GM12878 (cell line): Measurements from ENCODE around the gene OR11H7. TPM values are rescaled to one million over a fixed set of nuclear protein-coding genes. Genes with fewer than 3 reads are reported as not detected.

Experiments used
- ATAC-seq: fragments of 200-7000 bp; cut with Tn5 transposase; 3 replicates; pipeline ENCODE4 v1.9.1; 2020; ENCODE audit warnings: mild to moderate bottlenecking, moderate library complexity
- BruUV-seq: library from RNA; stranded (reverse); fragments of 400-500 nt; replicated peaks from 2 replicates; lab custom pipeline; 2021; lab: Mats Ljungman, UMichigan
- CTCF ChIA-PET: fragments of 300-600 bp; sonication (Branson Sonifier 250); formaldehyde crosslinking; extraction: SDS; loops from one replicate; lab custom pipeline; 2021; ENCODE audit warnings: inconsistent platforms; lab: Yijun Ruan, JAX
- POLR2A ChIA-PET: fragments of 350-600 bp; formaldehyde crosslinking; extraction: SDS; loops from one replicate; lab custom pipeline; 2021; ENCODE audit warnings: inconsistent platforms; lab: Charles Lee
- RAD21 ChIA-PET: fragments of 300-600 bp; sonication (Branson Sonifier 250); formaldehyde crosslinking; loops from one replicate; lab custom pipeline; 2023; ENCODE audit warnings: antibody characterized with exemption; ENCODE audit not compliant: unreplicated experiment; lab: Charles Lee
- SMC1A ChIA-PET: fragments of 300-600 bp; sonication (Branson Sonifier 250); formaldehyde crosslinking; loops from one replicate; lab custom pipeline; 2023; ENCODE audit not compliant: unreplicated experiment, uncharacterized antibody; lab: Charles Lee
- DNase-seq: peaks from one replicate; pipeline ENCODE4 v3.0.0-alpha.2; 2011; ENCODE audit warnings: low read depth, low spot score
- FAIRE-seq: peaks from 3 replicates; lab custom pipeline; 2011; peaks lifted over from hg19 to GRCh38; lab: Jason Lieb, UNC
- H2AFZ ChIP-seq: 2 replicates; pipeline ENCODE4 v1.6.0; 2011; ENCODE audit warnings: low read depth, low read length, control low read depth; ENCODE audit not compliant: control insufficient read depth
- H3K27ac ChIP-seq: 2 replicates; pipeline ENCODE4 v1.5.1; 2011; ENCODE audit warnings: control low read depth; ENCODE audit not compliant: control insufficient read depth, insufficient read depth
- H3K27me3 ChIP-seq, 2 experiments: replicated peaks in 1 of 2; 2 replicates each; pipeline versions ENCODE4 v1.6.0 to v1.6.1; 2011; ENCODE audit warnings: low read length in 1 of 2; ENCODE audit not compliant: control insufficient read depth in 2 of 2, insufficient read depth in 2 of 2
- H3K36me3 ChIP-seq, 2 experiments: 2 replicates each; pipeline ENCODE4 v1.5.1; 2011; ENCODE audit warnings: low read length in 1 of 2; ENCODE audit not compliant: control insufficient read depth in 2 of 2, insufficient read depth in 2 of 2
- H3K4me1 ChIP-seq: 2 replicates; pipeline ENCODE4 v1.6.1; 2011; ENCODE audit warnings: mild to moderate bottlenecking, low read length, moderate library complexity, mixed read lengths; ENCODE audit not compliant: control insufficient read depth, insufficient read depth
- H3K4me2 ChIP-seq: 2 replicates; pipeline ENCODE4 v1.6.0; 2011; ENCODE audit warnings: control low read depth; ENCODE audit not compliant: control insufficient read depth, insufficient read depth
- H3K4me3 ChIP-seq: fragments of 200-600 bp; sonication (generic); 2 replicates; pipeline ENCODE4 v1.5.1; 2016
- H3K79me2 ChIP-seq: 2 replicates; pipeline ENCODE4 v1.6.0; 2011; ENCODE audit warnings: low read length; ENCODE audit not compliant: control insufficient read depth, insufficient read depth
- H3K9ac ChIP-seq: 2 replicates; pipeline ENCODE4 v1.8.0; 2011; ENCODE audit warnings: low read length, control low read depth, mixed read lengths; ENCODE audit not compliant: control insufficient read depth, insufficient read depth
- H3K9me3 ChIP-seq: replicated peaks from 3 replicates; pipeline ENCODE4 v1.5.1; 2011; ENCODE audit warnings: mild to moderate bottlenecking, low read length; ENCODE audit not compliant: control insufficient read depth, insufficient read depth
- H4K20me1 ChIP-seq: 2 replicates; pipeline ENCODE4 v1.6.0; 2011; ENCODE audit not compliant: control insufficient read depth, insufficient read depth
- BHLHE40 ChIP-seq, 2 experiments: fragments of 450-650 bp in 1 of 2; IDR thresholded peaks; 2 replicates each; pipeline ENCODE4 v1.6.1; 2011 to 2017; ENCODE audit warnings: low read depth in 2 of 2, borderline replicate concordance in 1 of 2, improper control_type of control experiment in 1 of 2, low read length in 1 of 2, mild to moderate bottlenecking in 1 of 2
- CREB1 ChIP-seq: IDR thresholded peaks from 2 replicates; pipeline ENCODE4 v1.6.1; 2012; ENCODE audit warnings: low read depth, mild to moderate bottlenecking, inconsistent platforms
- FOS ChIP-seq: IDR thresholded peaks from 3 replicates; pipeline ENCODE4 v1.6.1; 2011; ENCODE audit warnings: borderline replicate concordance; ENCODE audit not compliant: insufficient read length; ENCODE audit errors: extremely low read depth
- MTA2 ChIP-seq: fragments of 450-650 bp; IDR thresholded peaks from 2 replicates; pipeline ENCODE4 v1.6.1; 2016; ENCODE audit warnings: low read depth, mild to moderate bottlenecking, moderate library complexity
- NRF1 ChIP-seq: conservative IDR thresholded peaks from 2 replicates; pipeline ENCODE4 v1.6.1; 2011; ENCODE audit warnings: mild to moderate bottlenecking, low read depth, low read length, improper control_type of control experiment
- RAD51 ChIP-seq: fragments of 450-650 bp; IDR thresholded peaks from 2 replicates; pipeline ENCODE4 v1.6.1; 2016; ENCODE audit warnings: moderate library complexity, mild to moderate bottlenecking, inconsistent platforms
- RCOR1 ChIP-seq: conservative IDR thresholded peaks from 2 replicates; pipeline ENCODE4 v1.6.1; 2012; ENCODE audit warnings: low read depth, low read length, improper control_type of control experiment
- TCF12 ChIP-seq: IDR thresholded peaks from 2 replicates; pipeline ENCODE4 v1.6.1; 2011; ENCODE audit warnings: low read depth, mild to moderate bottlenecking, low read length
- WGBS: methylation state at CpG from one replicate; pipeline ENCODE4 v1.1.6; 2016; ENCODE audit warnings: low lambda C conversion rate; ENCODE audit not compliant: insufficient replicate concordance, insufficient coverage; ENCODE audit errors: missing lambda C conversion rate; 5-methylcytosine and 5-hydroxymethylcytosine counted together
- in situ Hi-C: fragments of 300-500 bp; cut with MboI; formaldehyde crosslinking; loops from 9 replicates; pipeline ENCODE4 v1.14.3; 2018; ENCODE audit warnings: mixed read lengths
- intact Hi-C: fragments of 100-400 bp; cut with micrococcal nuclease; formaldehyde crosslinking; loops from one replicate; pipeline ENCODE4 v1.14.2; 2022; ENCODE audit not compliant: unreplicated experiment
- polyA plus RNA-seq, 11 experiments: library from polyadenylated mRNA; depleted of rRNA in 4 of 11; unstranded in 6 of 11; stranded (reverse) in 5 of 11; fragments of >200 nt; fragmentation: Nextera tagmentation in 4 of 11; fragmentation: Illumina TruSeq in 1 of 11; extraction: Ambion mirVana in 4 of 11; extraction: Trizol in 1 of 11; gene quantifications; 1 replicate in 1 of 11; 2 replicates in 10 of 11; pipeline versions ENCODE4 v1.2.1 to v1.2.3, GENCODE V29; 2011 to 2016; ENCODE audit warnings: inconsistent platforms in 2 of 11, missing spikeins in 2 of 11, low read depth in 1 of 11
- total RNA-seq, 4 experiments: library from RNA; depleted of rRNA in 3 of 4; stranded (reverse); fragments of >200 nt in 3 of 4; fragmentation: Illumina TruSeq in 1 of 4; extraction: Trizol in 1 of 4; gene quantifications; 2 replicates each; pipeline versions ENCODE4 v1.2.1 to v1.2.3, GENCODE V29; 2013 to 2021
- TF ChIP-seq, protein P1 (sequence below): fragments of 450-650 bp; IDR thresholded peaks from 2 replicates; pipeline ENCODE4 v1.6.1; 2016; ENCODE audit warnings: mild to moderate bottlenecking
- TF ChIP-seq, protein P2 (sequence below): fragments of 450-650 bp; IDR thresholded peaks from 2 replicates; pipeline ENCODE4 v1.6.1; 2018; ENCODE audit warnings: mild to moderate bottlenecking, low read depth, moderate library complexity; ENCODE audit not compliant: partially characterized antibody
- TF ChIP-seq, protein P3 (sequence below): IDR thresholded peaks from 2 replicates; pipeline ENCODE4 v1.6.1; 2012; ENCODE audit warnings: mild to moderate bottlenecking, low read depth, low read length
- TF ChIP-seq, protein P4 (sequence below): fragments of 450-650 bp; IDR thresholded peaks from 2 replicates; pipeline ENCODE4 v1.6.1; 2017; ENCODE audit warnings: mild to moderate bottlenecking, moderate library complexity

The OR11H7 gene
- total and polyA plus RNA-seq, 10 of the 15 experiments (the other 5 are each of a cell fraction or from before 2014, with no cell fraction given), result 0.10 TPM; not detected in 9

DNA sequence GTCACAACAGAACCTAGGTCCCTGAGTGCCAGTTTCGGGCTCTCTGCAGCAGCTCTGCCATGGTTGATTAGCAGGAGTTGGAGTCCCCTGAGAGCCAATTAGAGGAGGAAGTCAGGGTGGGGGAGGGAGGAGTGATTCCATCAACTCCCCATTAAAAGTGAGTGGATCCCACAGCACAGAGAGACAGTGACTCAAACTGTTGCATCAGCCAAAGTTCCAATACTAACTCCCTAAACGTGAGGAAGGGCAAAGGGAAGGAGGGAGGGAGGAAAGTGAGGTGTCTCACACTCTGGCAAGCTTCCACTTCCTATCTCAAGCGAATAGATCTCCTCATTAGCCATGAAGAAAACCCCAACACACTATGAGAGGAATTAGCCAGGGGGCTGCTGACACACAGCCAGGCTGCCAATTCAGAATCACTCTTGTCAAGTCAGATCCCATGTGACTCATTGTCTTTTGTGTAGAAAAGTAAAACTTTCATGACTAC is 33.9 kb downstream of the OR11H7 start:
- Histone ChIP-seq H3K4me2 (no peak overlapping the region), H3K79me2 (no peaks in the 10 kb centered on the region), H3K9me3 (no peaks in the 10 kb centered on the region), H3K36me3 (no peaks in the 10 kb centered on the region), H3K27me3 (no peaks in the 10 kb centered on the region), H3K4me3 (no peak overlapping the region), H3K27ac (no peak overlapping the region), H2AFZ (no peak overlapping the region), H3K4me1 (no peaks in the 10 kb centered on the region), H3K9ac (no peak overlapping the region), H4K20me1 (no peaks in the 10 kb centered on the region)
- ChIA-PET RAD21 (interaction anchor here (0.9 kb wide), 1 partner anchor 38 kb away, joined by 3 read pairs; no protein-coding TSS in a partner anchor), SMC1A (interaction anchor here (1.4 kb wide), 1 partner anchor 33 kb away, joined by 4 read pairs; no protein-coding TSS in a partner anchor), CTCF (no interaction called here), POLR2A (no interaction called here)
- 0% methylated on average over 3 of the region's 3 CpGs for whole genome bisulfite sequencing
- BruUV-seq, result no TSS peak
- peak; percentile 97 for ATAC-seq
- no peak for FAIRE-seq
- peak; percentile 43 for DNase-seq
- in situ Hi-C loops, result no loop called here
- intact Hi-C loops, result no loop called here
- peak; percentile 98 for TF ChIP-seq MTA2
- no peak for TF ChIP-seq FOS
- TF ChIP-seq RAD51, result no peak
- TF ChIP-seq, protein P1, sequence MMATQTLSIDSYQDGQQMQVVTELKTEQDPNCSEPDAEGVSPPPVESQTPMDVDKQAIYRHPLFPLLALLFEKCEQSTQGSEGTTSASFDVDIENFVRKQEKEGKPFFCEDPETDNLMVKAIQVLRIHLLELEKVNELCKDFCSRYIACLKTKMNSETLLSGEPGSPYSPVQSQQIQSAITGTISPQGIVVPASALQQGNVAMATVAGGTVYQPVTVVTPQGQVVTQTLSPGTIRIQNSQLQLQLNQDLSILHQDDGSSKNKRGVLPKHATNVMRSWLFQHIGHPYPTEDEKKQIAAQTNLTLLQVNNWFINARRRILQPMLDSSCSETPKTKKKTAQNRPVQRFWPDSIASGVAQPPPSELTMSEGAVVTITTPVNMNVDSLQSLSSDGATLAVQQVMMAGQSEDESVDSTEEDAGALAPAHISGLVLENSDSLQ, result peak; percentile 28; the same call in 1 of the 2 replicates
- no peak for TF ChIP-seq NRF1
- TF ChIP-seq CREB1, result no peak
- TF ChIP-seq BHLHE40 (IDR thresholded peaks at IDR 0.05; ENCODE audit: borderline replicate concordance in 1 of 2, low read depth in 2 of 2, low read length in 1 of 2), result peak in 1 of 2 experiments; percentile 22; a peak in 1 of 4 replicates
- no peak for TF ChIP-seq RCOR1
- TF ChIP-seq TCF12, result no peak
- TF ChIP-seq, protein P2, sequence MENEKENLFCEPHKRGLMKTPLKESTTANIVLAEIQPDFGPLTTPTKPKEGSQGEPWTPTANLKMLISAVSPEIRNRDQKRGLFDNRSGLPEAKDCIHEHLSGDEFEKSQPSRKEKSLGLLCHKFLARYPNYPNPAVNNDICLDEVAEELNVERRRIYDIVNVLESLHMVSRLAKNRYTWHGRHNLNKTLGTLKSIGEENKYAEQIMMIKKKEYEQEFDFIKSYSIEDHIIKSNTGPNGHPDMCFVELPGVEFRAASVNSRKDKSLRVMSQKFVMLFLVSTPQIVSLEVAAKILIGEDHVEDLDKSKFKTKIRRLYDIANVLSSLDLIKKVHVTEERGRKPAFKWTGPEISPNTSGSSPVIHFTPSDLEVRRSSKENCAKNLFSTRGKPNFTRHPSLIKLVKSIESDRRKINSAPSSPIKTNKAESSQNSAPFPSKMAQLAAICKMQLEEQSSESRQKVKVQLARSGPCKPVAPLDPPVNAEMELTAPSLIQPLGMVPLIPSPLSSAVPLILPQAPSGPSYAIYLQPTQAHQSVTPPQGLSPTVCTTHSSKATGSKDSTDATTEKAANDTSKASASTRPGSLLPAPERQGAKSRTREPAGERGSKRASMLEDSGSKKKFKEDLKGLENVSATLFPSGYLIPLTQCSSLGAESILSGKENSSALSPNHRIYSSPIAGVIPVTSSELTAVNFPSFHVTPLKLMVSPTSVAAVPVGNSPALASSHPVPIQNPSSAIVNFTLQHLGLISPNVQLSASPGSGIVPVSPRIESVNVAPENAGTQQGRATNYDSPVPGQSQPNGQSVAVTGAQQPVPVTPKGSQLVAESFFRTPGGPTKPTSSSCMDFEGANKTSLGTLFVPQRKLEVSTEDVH, result no peak
- TF ChIP-seq, protein P3, sequence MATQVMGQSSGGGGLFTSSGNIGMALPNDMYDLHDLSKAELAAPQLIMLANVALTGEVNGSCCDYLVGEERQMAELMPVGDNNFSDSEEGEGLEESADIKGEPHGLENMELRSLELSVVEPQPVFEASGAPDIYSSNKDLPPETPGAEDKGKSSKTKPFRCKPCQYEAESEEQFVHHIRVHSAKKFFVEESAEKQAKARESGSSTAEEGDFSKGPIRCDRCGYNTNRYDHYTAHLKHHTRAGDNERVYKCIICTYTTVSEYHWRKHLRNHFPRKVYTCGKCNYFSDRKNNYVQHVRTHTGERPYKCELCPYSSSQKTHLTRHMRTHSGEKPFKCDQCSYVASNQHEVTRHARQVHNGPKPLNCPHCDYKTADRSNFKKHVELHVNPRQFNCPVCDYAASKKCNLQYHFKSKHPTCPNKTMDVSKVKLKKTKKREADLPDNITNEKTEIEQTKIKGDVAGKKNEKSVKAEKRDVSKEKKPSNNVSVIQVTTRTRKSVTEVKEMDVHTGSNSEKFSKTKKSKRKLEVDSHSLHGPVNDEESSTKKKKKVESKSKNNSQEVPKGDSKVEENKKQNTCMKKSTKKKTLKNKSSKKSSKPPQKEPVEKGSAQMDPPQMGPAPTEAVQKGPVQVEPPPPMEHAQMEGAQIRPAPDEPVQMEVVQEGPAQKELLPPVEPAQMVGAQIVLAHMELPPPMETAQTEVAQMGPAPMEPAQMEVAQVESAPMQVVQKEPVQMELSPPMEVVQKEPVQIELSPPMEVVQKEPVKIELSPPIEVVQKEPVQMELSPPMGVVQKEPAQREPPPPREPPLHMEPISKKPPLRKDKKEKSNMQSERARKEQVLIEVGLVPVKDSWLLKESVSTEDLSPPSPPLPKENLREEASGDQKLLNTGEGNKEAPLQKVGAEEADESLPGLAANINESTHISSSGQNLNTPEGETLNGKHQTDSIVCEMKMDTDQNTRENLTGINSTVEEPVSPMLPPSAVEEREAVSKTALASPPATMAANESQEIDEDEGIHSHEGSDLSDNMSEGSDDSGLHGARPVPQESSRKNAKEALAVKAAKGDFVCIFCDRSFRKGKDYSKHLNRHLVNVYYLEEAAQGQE, result no peak
- TF ChIP-seq, protein P4, sequence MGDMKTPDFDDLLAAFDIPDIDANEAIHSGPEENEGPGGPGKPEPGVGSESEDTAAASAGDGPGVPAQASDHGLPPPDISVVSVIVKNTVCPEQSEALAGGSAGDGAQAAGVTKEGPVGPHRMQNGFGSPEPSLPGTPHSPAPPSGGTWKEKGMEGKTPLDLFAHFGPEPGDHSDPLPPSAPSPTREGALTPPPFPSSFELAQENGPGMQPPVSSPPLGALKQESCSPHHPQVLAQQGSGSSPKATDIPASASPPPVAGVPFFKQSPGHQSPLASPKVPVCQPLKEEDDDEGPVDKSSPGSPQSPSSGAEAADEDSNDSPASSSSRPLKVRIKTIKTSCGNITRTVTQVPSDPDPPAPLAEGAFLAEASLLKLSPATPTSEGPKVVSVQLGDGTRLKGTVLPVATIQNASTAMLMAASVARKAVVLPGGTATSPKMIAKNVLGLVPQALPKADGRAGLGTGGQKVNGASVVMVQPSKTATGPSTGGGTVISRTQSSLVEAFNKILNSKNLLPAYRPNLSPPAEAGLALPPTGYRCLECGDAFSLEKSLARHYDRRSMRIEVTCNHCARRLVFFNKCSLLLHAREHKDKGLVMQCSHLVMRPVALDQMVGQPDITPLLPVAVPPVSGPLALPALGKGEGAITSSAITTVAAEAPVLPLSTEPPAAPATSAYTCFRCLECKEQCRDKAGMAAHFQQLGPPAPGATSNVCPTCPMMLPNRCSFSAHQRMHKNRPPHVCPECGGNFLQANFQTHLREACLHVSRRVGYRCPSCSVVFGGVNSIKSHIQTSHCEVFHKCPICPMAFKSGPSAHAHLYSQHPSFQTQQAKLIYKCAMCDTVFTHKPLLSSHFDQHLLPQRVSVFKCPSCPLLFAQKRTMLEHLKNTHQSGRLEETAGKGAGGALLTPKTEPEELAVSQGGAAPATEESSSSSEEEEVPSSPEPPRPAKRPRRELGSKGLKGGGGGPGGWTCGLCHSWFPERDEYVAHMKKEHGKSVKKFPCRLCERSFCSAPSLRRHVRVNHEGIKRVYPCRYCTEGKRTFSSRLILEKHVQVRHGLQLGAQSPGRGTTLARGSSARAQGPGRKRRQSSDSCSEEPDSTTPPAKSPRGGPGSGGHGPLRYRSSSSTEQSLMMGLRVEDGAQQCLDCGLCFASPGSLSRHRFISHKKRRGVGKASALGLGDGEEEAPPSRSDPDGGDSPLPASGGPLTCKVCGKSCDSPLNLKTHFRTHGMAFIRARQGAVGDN, result no peak
